Fibroblast of skin of back (primary cell): ENCODE measurements around the gene TEDC1.

Experiments used
- DNase-seq: peaks from one replicate; pipeline ENCODE4 v3.0.0-alpha.2; 2013

The TEDC1 gene

DNA sequence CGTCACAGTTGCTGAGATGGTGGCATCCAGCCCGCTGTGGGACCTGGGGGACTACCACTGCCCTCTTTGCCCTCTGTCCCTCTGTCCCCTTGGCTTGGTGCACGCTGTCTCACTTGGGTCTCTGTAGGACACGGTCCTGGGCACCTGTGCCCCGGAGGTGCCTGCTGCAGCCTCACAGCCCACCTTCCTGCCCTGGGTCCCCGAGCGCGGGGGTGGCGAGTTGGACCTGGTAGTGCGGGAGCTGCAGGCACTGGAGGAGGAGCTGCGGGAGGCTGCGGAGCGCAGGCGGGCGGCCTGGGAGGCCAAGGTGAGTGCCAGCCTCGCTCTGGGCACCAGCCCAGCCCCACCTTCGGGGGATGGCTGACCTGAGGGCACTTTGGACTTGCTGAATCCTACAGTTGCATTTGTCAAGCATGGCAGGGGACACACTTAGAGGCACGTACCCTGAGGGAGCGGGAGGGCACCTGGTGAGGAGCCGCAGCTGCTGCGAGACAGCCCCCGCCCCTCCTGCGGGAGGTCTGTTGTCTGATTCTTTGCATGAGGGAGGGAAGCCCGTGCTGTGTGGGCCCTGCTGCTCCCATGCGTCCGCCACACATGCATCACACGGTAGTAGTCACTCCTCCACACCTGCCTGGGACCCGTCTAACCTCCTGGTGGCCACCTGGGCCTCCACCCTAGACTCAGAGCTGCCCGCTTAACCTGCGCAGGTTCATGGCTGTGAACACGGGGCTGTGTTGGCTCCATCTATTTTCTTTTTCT, 6.8 kb downstream of the TEDC1 start:
- DNase-seq, result no peak

DNA sequence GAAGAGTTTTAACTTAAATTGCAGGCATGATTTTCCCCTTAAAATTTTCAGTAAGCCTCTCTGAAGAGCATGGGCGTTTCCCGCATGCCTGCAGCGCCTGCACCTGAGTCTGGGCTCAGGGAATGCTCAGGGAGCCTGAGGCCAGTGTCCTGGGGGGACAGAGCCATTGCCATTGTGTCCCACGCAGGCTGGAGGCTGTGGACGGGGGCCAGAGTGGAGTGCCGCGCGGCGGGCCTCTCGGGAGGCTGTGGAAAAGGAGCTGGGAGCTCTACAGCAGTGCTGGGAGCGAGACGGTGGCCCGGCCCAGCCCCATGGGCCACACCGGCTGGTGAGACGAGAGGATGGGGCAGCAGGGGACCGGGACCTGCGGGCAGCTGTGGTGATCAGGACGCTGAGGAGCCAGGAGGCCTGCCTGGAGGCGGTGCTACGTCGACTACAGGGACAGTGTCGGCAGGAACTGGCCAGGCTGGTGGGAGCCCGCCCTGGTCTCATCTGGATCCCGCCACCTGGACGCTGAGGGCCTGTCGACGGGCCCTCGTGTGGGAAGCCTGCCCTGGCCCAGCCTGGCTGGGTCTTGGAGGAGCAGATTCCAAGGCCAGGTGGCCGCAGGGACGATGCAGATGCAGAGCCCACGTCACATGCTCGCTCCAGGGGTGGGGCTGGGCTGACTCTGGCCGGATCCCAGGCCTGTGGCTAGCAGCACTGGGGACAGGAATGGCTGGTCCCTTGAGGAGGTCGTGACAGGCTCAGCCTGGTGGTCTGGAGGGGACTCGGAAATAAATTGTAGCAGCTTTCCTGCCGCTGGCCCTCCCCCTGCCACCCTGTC, 7.6 kb downstream of the TEDC1 start:
- DNase-seq, result no peak

DNA sequence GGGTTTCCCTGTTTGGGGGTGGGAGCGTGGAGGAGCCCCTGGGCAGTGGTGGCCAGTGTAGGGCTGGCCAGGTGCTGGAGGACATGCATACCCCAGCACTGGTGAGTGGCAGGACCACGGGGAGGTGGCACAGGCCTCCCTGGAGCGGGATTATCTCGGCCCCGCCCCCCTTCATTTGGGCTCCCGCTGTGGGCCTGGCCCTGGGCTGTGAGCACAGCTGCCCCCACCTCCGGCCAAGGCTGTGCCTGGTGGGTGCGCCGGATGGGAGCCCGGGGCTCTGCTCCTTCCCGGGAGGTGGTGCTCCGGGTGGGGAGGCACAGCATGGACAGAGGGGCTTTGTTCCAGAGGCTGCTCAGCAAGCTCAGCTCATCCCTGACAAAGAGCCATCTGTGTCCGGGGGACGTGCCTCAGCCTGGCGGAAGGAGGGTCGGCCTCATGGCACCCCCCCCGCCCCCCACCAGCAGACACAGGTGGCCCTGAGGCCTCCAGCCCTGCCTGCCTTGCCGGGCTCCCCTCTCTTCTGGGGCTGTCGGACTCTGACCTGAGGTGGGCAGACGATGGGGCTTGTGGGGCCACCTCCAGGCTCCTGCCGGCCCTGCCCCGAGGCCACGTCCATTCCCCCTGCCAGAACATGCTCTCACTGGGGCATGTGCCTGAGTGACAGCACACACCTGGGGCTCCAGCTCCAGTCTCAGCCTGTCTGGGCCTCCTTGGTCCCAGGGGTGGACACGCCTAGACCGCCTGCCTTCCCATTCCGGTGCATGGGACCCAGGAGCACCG, 8.4 kb downstream of the TEDC1 start:
- DNase-seq, result no peak

DNA sequence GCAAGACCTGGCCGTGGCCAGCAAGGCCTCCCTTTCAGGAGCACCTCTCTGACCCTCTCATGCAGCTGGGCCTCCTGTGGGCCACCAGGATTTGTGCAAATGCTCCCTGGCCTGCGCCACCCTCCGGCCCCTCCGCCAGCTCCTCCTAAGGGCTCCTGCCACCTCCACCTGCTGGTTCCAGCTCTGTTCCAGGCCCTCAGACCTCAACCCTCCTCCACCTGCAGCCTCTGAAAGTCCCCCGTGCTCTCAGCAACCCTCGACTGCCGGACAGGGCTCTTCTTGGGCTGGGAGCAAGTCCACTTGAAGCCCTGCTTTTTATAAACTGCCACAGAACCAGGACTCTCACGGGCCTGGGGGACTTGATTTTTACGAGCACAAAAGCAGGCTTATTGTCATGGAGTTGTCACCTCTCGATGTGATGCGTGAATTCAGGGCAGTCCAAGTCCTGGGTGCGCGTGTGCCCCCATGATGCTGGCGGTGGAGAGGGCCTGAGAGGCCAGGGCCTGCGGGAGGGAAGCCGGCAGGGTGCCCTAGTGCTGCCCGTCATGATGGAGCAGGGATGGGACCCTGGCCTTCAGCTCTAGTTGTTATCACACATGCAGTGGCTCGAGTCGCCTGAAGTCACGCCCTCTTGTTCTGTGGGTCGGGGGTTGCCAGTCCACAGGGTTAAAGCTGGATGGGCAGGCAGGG, 9.1 kb downstream of the TEDC1 start:
- DNase-seq, result no peak

DNA sequence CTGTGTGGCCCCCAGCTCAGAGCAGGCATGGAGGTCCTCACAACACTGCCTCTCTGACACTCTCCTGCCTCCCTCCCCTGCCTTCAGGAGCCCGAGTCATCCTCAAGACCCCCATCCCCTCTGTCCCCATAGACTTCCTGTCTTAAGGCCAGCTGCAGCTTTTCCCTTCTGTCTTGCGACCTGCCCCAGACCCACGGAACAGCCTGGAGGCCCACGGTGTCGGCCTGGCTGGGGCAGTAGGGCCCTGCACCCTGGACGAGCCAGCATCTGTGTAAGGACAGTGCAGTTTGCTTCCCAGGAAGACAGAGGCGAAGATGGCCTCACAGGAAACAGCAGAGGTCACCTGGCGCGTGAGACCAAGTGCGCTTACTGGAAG, 9.7 kb downstream of the TEDC1 start:
- no peak for DNase-seq

DNA sequence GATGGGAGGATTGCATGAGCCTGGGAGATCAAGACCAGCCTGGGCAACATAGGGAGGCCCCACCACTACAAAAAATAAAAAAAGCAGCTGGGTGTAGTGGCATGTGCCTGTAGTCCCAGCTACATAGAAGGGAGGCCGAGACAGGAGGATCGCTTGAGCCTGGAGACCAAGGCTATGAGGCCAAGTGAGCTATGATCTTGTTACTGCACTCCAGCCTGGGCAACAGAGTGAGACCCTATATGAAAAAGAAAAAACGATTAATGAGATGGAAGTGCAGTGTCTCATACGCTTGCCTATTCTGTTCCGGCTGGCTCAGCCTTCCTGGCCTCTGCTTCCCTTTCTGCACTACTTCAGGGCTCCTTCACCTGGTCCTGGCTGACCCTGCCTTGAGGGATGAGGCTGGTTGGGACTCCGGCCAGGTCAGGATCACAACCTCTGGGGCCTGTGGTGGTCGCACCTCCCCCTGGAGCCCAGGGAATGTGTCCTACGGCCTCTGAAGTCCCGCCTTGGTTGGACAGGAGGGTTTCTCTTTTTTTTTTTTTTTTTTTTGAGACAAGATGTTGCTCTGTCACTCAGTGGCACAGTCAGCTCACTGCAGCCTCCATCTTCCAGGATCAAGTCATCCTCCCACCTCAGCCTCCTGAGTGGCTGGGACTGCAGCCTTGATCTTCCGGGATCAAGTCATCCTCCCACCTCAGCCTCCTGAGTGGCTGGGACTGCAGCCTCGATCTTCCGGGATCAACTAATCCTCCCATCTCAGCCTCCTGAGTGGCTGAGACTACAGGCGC, 10.7 kb downstream of the TEDC1 start:
- DNase-seq, result no peak

DNA sequence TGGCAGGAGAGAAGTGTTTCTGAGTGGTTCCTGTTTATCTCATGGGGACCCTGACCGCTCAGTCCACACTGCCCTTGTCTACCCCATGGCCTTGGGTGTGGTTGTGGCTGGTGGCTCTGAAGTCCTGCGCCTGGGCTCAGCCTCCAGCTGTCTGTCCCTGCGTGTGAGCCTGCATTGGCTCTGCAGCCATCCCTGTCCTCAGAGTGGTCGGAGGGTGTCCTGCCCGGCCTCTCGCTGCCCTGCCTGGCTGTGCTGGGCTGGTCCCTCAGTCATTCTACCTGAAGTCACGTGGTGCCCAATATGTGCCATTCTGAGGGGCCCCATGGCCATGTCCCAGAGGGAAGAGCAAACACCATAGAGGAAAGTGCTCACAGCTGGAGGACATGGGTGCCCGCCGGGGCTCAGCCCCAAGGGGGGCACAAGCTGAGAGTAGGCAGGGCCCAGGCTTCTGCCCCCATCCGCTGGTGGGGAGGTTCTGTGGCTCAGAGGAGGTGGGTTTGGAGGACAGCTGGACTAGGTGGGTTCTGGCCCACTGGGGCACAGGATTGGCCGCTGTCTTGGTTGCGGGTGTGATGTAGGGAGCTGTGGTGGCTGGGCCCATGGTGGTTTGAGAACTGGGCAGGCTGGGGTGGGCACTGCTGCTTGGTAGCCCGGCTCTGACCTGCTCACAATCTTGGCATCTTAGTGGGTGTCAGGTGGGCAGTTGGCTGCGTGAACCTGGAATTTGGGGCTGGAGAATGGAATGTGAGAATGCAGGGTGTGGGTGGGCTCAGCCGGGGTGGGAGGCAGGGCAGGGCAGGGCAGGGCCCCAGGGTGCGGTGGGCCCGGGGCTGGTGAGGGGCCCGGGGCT, 11.6 kb downstream of the TEDC1 start:
- DNase-seq, result no peak

DNA sequence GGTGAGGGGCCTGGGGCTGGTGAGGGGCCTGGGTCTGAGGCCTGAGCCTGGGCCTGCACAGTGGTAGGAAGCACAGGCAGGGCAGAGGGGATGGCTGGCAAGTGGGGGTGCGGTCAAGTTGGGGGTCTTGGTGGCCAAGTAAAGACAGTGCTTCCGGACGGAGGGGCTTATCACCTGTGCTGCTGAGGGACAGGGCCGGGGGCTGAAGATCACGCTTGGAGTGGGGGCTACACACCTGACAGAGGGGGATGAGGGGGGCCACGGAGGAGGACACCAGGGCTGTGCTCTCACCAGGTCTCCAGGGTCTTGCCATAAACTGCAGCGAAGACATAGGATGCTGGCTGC, 12.2 kb downstream of the TEDC1 start:
- DNase-seq, result no peak

DNA sequence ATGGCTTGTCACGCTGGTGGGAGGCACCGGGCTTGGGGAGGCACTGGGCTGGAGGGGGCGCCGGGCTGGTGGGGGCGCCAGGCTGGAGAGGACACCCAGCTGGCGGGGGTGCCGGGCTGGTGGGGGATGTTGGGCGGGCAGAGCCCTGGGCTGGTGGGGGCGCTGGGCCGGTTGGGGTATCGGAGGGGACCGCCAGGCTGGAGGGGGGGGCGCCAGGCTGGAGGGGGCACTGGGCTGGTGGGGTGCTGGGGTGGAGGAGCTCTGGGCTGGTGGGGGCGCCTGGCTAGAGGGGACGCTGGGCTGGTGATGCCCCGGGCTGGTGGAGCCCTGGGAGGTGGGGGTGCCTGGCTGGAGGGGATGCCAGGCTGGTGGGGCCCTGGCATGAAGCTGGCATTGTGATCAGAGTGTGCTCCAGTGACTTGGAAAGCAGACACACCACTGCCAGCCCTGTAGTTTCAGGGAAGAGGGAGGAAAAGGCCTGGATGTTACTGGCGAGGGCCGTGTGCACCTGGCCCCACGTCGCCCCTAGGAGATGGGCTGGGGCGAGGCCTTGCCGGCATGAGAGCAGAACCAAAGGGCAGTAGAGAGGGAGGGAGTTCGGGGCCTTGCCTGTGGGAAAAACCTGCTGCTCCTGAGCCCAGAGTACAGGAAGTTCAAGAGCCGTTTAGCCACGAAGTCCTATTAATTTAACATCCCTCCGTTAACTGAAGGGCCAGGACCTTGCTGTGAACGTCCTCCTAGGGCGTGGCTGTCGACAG, 13.1 kb downstream of the TEDC1 start:
- no peak for DNase-seq

DNA sequence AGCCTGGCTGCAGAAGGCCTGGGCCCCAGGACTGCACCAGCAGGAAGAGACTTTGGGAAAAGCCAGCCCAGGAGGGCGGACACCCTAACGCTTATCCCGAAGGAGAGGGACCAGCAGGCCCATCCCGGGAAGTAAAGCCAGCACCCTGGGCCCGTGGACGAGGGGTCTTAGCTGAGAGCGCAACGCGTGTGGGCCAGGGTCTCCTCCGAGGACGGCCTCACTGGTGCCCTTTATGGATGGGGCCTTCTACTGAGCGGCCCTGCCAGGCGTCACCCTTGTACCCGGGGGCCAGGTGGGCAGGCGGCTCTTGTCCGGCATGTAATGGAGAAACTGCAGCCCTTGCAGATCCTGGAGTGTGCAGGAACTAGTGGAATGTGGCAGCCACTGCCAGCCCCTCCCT, 14.1 kb downstream of the TEDC1 start:
- DNase-seq, result no peak

DNA sequence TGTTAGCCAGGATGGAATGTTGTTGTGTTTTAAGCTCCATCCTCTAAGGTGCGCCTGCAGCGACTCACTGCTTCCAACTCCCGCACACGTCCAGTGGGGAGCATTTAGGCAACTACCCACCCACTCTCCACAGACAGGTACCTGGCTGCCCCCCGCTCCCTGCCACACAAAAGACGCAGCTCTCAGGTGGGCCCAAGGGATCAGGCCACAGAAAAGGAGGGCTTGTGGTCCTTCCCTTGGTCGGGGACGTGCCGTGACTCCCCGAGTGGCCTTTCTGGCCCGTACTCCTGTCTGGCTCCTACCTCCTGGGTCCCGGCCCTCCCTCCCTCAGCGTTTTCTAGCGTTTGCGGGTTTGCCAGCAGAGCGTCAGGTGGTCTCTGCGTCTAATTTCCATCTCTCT, 16.2 kb downstream of the TEDC1 start:
- no peak for DNase-seq

DNA sequence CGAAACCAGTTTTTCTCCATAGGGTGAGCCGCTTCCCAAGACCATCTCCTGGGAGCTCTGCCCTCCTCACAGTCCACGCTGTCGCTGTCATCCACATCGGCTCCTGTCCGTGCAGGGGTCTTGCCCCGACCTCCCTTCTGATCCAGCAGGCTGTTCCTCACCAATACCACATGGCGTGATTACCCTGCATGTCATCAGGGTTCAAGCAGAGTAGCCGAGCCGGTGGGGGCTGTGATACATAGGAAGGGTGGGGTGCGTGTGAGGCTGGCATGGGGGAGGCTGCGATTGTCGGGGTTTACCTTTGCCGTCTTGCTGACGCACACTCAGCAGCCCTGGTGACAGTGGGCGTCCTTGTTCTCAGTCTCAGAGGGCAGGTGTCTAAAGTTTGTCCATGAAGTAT, 17.0 kb downstream of the TEDC1 start:
- no peak for DNase-seq

DNA sequence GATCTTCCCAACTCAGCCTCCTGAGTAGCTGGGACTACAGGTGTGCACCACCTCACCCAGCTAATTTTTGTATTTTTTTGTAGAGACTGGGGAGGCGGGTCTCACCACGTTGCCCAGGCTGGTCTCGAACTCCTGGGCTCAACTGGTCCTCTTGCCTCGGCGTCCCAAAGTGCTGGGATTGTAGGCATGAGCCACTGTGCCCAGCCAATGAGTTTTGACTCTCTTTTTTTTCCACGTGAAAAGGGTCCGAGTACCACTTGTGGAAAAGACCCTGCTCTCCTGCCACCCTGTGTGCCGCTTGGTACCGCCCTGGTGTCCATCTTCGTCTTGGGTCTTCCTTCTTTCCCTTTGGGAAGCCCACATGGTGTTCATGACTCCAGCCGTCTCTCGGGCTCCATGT, 17.6 kb downstream of the TEDC1 start:
- DNase-seq, result no peak

DNA sequence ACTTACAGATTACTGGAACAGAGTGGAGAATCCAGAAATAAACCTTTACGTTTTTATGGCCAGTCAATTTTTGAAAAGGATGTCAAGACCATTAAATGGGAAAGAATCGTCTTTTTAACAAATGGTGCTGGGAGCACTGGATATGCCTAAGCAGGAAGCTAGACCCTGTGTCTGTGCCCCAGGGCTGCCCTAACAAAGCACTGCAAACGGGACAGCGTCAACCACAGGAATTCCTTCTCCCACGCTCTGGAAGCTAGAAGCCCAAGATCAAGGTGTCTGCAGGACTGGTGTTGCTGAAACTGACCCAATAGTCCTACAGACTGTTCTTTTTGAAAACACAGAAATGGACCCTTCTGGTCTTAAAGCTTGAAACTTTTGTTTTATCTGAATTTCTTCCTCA, 26.1 kb downstream of the TEDC1 start:
- DNase-seq, result no peak

DNA sequence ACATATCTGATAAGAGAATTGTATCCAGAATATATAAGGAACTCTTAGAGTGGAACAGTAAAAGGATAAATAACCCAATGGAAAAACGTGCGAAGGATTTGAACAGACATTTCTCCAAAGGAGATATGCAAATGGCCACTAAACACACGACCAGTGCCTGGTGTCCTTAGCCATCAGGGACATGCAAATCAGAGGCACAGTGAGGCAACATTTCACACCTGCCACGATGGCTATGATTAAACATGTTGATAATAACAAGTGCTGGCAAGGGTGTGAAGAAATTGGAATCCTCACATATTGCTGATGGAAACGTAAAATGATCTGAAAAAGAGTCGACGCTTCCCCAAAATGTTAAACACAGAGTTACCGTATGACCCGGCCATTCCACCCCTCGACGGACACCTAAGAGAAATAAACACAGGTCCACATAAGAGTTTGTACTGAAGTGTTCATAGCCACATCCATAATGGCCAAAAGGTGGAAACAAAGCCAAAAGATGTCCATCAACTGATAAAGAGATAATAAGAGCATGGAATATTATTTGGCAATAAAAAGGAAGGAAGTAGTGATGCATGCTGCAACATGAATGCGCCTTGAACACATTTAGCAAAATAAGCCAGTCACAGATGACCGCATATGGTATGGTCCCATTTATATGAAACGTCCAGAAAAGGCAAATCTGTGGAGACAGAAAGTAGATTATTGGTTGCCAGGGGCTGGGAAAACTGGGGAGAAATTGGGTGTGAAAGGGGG, 29.1 kb downstream of the TEDC1 start:
- no peak for DNase-seq

DNA sequence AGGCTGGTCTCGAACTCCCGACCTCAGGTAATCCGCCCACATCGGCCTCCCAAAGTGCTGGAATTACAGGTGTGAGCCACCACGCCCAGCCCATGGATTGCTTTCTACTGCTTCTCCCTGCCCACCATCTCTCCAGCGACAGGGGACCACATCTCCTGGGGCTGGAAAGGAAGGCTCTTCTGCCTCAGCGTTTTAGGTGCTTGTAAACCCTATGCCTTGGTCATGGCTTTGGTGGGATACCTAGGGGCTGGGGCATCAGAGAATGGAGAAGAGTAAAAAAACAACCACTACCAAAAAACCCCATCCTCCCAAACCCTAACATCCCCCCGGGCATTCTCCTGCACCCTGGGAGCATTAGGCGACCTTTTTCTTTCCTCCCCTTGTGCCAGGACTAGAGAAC, 34.3 kb downstream of the TEDC1 start:
- no peak for DNase-seq

DNA sequence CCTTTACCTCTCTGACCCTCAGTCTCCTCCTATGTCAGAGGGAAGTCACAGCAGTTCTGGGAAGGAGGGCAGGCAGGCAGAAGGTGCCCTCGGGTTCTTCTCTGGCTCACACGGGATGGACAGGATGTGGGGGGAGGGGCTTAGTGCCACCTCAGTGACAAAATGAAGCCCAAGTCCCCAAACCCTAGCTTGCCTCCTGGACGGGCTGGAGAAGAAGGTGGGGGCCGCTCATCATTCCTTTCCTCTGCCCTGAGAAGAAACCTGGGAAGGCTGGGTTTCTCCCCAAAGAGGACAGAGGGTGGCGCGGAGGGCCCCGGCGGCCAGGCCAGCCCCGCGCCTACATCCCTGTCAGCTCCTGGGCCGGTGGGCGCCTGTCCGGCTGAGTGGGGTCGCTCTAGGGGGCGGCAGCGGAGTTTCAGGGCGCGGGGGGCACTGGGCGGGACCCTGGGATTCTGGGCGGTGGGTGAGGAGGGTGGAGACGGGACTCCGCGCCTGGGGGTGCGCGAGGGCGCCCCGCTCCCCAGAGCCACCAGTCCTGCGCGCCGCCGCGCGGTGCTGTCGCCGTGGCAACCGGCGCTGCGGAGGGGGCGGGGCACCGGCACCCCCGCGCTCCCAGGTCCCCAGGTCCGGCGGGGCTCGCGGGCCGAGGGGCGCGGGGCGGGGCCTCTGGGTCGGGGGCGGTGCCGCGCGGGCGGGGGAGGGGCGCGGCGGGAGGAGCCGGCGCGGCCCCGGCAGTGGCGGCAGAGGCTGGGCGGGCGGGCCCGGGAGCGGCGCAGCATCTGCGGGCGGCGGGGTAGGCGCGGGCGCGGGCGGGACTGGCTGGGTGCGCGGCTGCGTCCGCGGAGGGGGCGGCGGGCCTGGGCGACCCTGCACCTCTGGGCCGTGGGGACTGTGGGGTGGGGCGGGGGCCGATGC, 35.1 kb downstream of the TEDC1 start, which contains the start of gene TMEM121:
TMEM121 (plus strand) TSS at position 723 of the 915 bp plus-strand sequence. CDS start 2,252 bp downstream, outside the sequence.
- DNase-seq, result peak; percentile 34

DNA sequence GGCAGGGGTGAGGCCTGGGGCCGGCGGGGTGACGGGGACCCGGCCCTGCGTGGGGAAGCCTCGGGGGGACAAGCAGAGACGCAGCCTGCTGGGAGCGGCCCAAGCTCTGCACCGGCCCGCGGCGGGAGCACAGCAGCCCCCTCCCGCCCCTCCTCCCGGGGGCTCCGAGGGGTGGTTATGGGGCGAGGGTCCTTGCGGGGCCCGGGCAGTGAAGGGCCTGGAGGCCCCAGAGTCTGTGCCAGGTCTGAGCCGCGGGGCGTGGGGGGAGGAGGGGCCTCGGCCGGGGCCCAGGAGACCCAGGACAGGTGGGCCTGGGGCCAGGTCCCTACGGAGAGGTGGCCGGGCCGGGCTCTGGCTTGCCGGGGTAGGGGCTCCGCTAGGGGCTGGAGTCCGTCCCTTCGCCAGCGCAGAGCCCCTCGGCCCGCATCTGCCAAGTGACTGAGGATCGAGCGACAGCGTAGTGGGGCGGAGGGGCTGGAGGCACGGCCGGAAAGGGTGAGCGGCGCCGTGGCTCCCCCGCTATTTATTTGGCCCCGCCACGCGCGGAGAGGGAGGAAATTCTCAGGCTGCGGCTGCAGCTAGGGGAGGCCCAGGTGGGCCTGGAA, 35.8 kb downstream of the TEDC1 start:
- DNase-seq, result no peak
